ENCODE data around the gene CFAP20DC. TPM values are rescaled to one million over a fixed set of nuclear protein-coding genes. Genes with fewer than 3 reads are reported as not detected.

CFAP20DC gene
- total and polyA plus RNA-seq, 10 of the 15 experiments (the other 5 are each of a cell fraction or from before 2014, with no cell fraction given) = 0.53 to 11.6 (median 2.0) TPM

DNA sequence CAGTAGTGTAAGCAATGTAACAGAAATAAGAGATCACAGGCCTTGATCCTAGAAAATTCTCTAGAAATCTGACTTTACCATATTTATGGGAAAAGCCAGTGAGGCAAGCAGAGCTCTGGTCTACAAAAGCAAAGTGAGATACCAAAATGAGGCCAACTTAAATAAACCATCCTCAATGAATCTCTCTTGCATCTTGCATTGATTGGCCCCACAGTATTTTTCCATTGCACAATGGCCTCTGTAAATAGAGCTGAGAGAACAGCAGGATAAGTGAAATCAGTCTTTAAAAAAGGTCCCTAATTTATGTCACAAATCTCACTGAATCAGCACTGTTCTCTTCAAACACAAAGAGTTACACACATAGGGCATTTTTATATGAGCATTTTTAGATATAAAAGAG, 8.9 kb downstream of the CFAP20DC start:
- no peaks in the 10 kb centered on the region for H3K79me2 ChIP-seq (ENCODE audit: control insufficient read depth, insufficient read depth, low read length)
- H3K27me3 ChIP-seq (replicated peaks in 1 of 2; ENCODE audit: control insufficient read depth in 2 of 2, insufficient read depth in 2 of 2, low read length in 1 of 2) = no peaks in the 10 kb centered on the region
- CTCF ChIA-PET = interaction anchor here (0.6 to 2.2 kb wide), 4 partner anchors 10 to 659 kb away, joined by 3 to 12 read pairs (median 4); no protein-coding TSS in a partner anchor
- BruUV-seq (replicated peaks) = no TSS peak
- POLR2A ChIA-PET = no interaction called here
- no peak overlapping the region for H3K4me3 ChIP-seq
- RAD21 ChIA-PET (ENCODE audit: unreplicated experiment) = interaction anchor here (0.9 kb wide), 1 partner anchor 11 kb away, joined by 3 read pairs; no protein-coding TSS in a partner anchor
- FAIRE-seq (no peak), DNase-seq (ENCODE audit: low read depth, low spot score) (no peak), ATAC-seq (no peak)
- TF ChIP-seq EGR1 (IDR thresholded peaks at IDR 0.05; ENCODE audit: borderline replicate concordance in 1 of 2, low read depth in 2 of 2, low read length in 2 of 2) (no peak), RELA (IDR thresholded peaks at IDR 0.05; ENCODE audit: borderline replicate concordance, partially characterized antibody) (no peak), MTA2 (IDR thresholded peaks at IDR 0.05; ENCODE audit: low read depth) (no peak), PAX5 (IDR thresholded peaks at IDR 0.05; ENCODE audit: borderline replicate concordance, low read depth, low read length) (no peak), EP300 (IDR thresholded peaks at IDR 0.05; ENCODE audit: borderline replicate concordance in 1 of 2, control insufficient read depth in 1 of 2, low read depth in 2 of 2, low read length in 2 of 2) (no peak), DPF2 (IDR thresholded peaks at IDR 0.05) (no peak), NFIC (IDR thresholded peaks at IDR 0.05; ENCODE audit: low read depth, low read length) (no peak), ATF7 (IDR thresholded peaks at IDR 0.05; ENCODE audit: low read depth) (no peak), BCL11A (IDR thresholded peaks at IDR 0.05; ENCODE audit: low read depth, low read length) (no peak), ZBED1 (IDR thresholded peaks at IDR 0.05; ENCODE audit: borderline replicate concordance) (no peak), TARDBP (IDR thresholded peaks at IDR 0.05; ENCODE audit: borderline replicate concordance) (no peak)
- TF ChIP-seq, protein P1, sequence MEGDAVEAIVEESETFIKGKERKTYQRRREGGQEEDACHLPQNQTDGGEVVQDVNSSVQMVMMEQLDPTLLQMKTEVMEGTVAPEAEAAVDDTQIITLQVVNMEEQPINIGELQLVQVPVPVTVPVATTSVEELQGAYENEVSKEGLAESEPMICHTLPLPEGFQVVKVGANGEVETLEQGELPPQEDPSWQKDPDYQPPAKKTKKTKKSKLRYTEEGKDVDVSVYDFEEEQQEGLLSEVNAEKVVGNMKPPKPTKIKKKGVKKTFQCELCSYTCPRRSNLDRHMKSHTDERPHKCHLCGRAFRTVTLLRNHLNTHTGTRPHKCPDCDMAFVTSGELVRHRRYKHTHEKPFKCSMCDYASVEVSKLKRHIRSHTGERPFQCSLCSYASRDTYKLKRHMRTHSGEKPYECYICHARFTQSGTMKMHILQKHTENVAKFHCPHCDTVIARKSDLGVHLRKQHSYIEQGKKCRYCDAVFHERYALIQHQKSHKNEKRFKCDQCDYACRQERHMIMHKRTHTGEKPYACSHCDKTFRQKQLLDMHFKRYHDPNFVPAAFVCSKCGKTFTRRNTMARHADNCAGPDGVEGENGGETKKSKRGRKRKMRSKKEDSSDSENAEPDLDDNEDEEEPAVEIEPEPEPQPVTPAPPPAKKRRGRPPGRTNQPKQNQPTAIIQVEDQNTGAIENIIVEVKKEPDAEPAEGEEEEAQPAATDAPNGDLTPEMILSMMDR (IDR thresholded peaks at IDR 0.05 in 2 of 3, conservative IDR thresholded peaks at IDR 0.05 in 1 of 3; ENCODE audit: control insufficient read depth in 2 of 3, extremely low read depth in 1 of 3, insufficient read depth in 1 of 3, low read depth in 3 of 3, low read length in 3 of 3) = no peak
- TF ChIP-seq, protein P2, sequence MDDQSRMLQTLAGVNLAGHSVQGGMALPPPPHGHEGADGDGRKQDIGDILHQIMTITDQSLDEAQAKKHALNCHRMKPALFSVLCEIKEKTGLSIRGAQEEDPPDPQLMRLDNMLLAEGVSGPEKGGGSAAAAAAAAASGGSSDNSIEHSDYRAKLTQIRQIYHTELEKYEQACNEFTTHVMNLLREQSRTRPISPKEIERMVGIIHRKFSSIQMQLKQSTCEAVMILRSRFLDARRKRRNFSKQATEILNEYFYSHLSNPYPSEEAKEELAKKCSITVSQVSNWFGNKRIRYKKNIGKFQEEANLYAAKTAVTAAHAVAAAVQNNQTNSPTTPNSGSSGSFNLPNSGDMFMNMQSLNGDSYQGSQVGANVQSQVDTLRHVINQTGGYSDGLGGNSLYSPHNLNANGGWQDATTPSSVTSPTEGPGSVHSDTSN (IDR thresholded peaks at IDR 0.05; ENCODE audit: insufficient replicate concordance, low read depth, low read length) = no peak
- no peaks in the 10 kb centered on the region for H4K20me1 ChIP-seq (ENCODE audit: control insufficient read depth, insufficient read depth)
- H3K4me2 ChIP-seq (ENCODE audit: control insufficient read depth, insufficient read depth) = no peak overlapping the region
- no peak overlapping the region for H3K9ac ChIP-seq (ENCODE audit: control insufficient read depth, insufficient read depth, low read length)
- SMC1A ChIA-PET (ENCODE audit: uncharacterized antibody, unreplicated experiment) = interaction anchor here (1.4 to 1.5 kb wide), 2 partner anchors 12 to 217 kb away, joined by 3 to 6 read pairs; no protein-coding TSS in a partner anchor
- no peaks in the 10 kb centered on the region for H3K4me1 ChIP-seq (ENCODE audit: control insufficient read depth, insufficient read depth, low read length)
- intact Hi-C loops (cut with micrococcal nuclease; ENCODE audit: unreplicated experiment) = no loop called here
- no peak overlapping the region for H2AFZ ChIP-seq (ENCODE audit: control insufficient read depth, low read depth, low read length)
- in situ Hi-C loops (cut with MboI) = no loop called here
- no peak overlapping the region for H3K27ac ChIP-seq (ENCODE audit: control insufficient read depth, insufficient read depth)
- H3K9me3 ChIP-seq (replicated peaks; ENCODE audit: control insufficient read depth, insufficient read depth, low read length) = no peaks in the 10 kb centered on the region
- no peaks in the 10 kb centered on the region for H3K36me3 ChIP-seq (ENCODE audit: control insufficient read depth in 2 of 2, insufficient read depth in 2 of 2, low read length in 1 of 2)
